Endothelial cell (in vitro differentiated cells): ENCODE measurements around the gene ADAMTS8. TPM values are rescaled to one million over a fixed set of nuclear protein-coding genes. Genes with fewer than 3 reads are reported as not detected.

Source experiments
- DNase-seq: peaks from one replicate; pipeline ENCODE4 v3.0.0; 2021; ENCODE audit warnings: low spot score
- H3K27ac Mint-ChIP-seq: one replicate; pipeline ENCODE4 v1.8.0; 2021; ENCODE audit warnings: mixed read lengths, inconsistent platforms; ENCODE audit not compliant: unreplicated experiment
- H3K27me3 Mint-ChIP-seq: one replicate; pipeline ENCODE4 v1.8.0; 2021; ENCODE audit warnings: mild to moderate bottlenecking, moderate library complexity, mixed read lengths, inconsistent platforms; ENCODE audit not compliant: unreplicated experiment
- H3K36me3 Mint-ChIP-seq: one replicate; pipeline ENCODE4 v1.8.0; 2021; ENCODE audit warnings: mild to moderate bottlenecking, low read depth, mixed read lengths, inconsistent platforms; ENCODE audit not compliant: unreplicated experiment
- H3K4me1 Mint-ChIP-seq: one replicate; pipeline ENCODE4 v1.8.0; 2021; ENCODE audit warnings: mild to moderate bottlenecking, mixed read lengths, inconsistent platforms; ENCODE audit not compliant: unreplicated experiment
- H3K4me3 Mint-ChIP-seq: one replicate; pipeline ENCODE4 v1.8.0; 2021; ENCODE audit warnings: mild to moderate bottlenecking, mixed read lengths, inconsistent platforms; ENCODE audit not compliant: unreplicated experiment
- H3K9me3 Mint-ChIP-seq: one replicate; pipeline ENCODE4 v1.8.0; 2021; ENCODE audit warnings: mixed read lengths, inconsistent platforms; ENCODE audit not compliant: unreplicated experiment
- CTCF ChIP-seq: fragments of 200-600 bp; sonication (generic); IDR thresholded peaks from one replicate; pipeline ENCODE4 v1.5.0; 2021; ENCODE audit warnings: antibody characterized with exemption; ENCODE audit not compliant: unreplicated experiment
- total RNA-seq: library from RNA; stranded (reverse); fragmentation: NEBNext Ultra II Directional; extraction: Animal tissue kit (Norgen Biotek cat#: 25700); gene quantifications from one replicate; pipeline ENCODE4 v1.2.1, GENCODE V29; 2021; ENCODE audit not compliant: unreplicated experiment

ADAMTS8 gene
- total RNA-seq, 1 donor from 2014 or later: 0.31 TPM

- TF ChIP-seq CTCF: no peak
- no peaks in the 10 kb centered on the region for H3K9me3 Mint-ChIP-seq
- no peak overlapping the region for H3K27ac Mint-ChIP-seq
- no peak overlapping the region for H3K4me3 Mint-ChIP-seq
- H3K27me3 Mint-ChIP-seq: no peaks in the 10 kb centered on the region
- H3K36me3 Mint-ChIP-seq: no peaks in the 10 kb centered on the region
- DNase-seq: no peak
- H3K4me1 Mint-ChIP-seq: no peaks in the 10 kb centered on the region
Observed at GRCh38 chr11:130369713-130370112, 58.7 kb downstream of the ADAMTS8 start.

- Mint-ChIP-seq H3K4me3 (no peak overlapping the region), H3K27ac (no peak overlapping the region), H3K27me3 (no peaks in the 10 kb centered on the region), H3K36me3 (no peaks in the 10 kb centered on the region), H3K4me1 (no peaks in the 10 kb centered on the region), H3K9me3 (no peaks in the 10 kb centered on the region)
- no peak for DNase-seq
- TF ChIP-seq CTCF: no peak
Observed at GRCh38 chr11:130369141-130369691, 59.2 kb downstream of the ADAMTS8 start.

GRCh38 chr11:130359419-130359818 lies 69.0 kb downstream of the ADAMTS8 start:
- Mint-ChIP-seq H3K27ac (no peak overlapping the region), H3K27me3 (peaks cover 2% of the 10 kb centered on the region), H3K9me3 (no peaks in the 10 kb centered on the region), H3K4me1 (no peaks in the 10 kb centered on the region), H3K36me3 (peaks cover 4% of the 10 kb centered on the region), H3K4me3 (no peak overlapping the region)
- no peak for DNase-seq
- TF ChIP-seq CTCF: no peak

- peaks cover 4% of the 10 kb centered on the region for H3K36me3 Mint-ChIP-seq
- no peak for DNase-seq
- no peak for TF ChIP-seq CTCF
- H3K27me3 Mint-ChIP-seq: peaks cover 2% of the 10 kb centered on the region
- no peak overlapping the region for H3K27ac Mint-ChIP-seq
- no peak overlapping the region for H3K4me3 Mint-ChIP-seq
- no peaks in the 10 kb centered on the region for H3K9me3 Mint-ChIP-seq
- no peaks in the 10 kb centered on the region for H3K4me1 Mint-ChIP-seq
Observed at GRCh38 chr11:130358398-130358797, 70.0 kb downstream of the ADAMTS8 start.

Other genes starting within 250 kb of the ADAMTS8 start
- 32.6 TPM for gene ZBTB44, start 113.7 kb downstream of the ADAMTS8 start, total RNA-seq
- gene ADAMTS15, start 20.0 kb upstream of the ADAMTS8 start, total RNA-seq: 4.9 TPM